HG03575 (cell line): ENCODE results near the gene SERPIND1.

Source experiments
- ATAC-seq: cut with Tn5 transposase; IDR thresholded peaks from one replicate; pipeline ENCODE4 v1.9.1; 2021; ENCODE audit not compliant: unreplicated experiment, insufficient number of reproducible peaks, low FRiP score; ENCODE audit errors: extremely low read depth

Gene SERPIND1

GRCh38 chr22:20786536-20786979 lies 12.6 kb downstream of the SERPIND1 start:
- no peak for ATAC-seq

- ATAC-seq: no peak
These were observed 13.3 kb downstream of the SERPIND1 start for GRCh38 chr22:20787223-20787622.

GRCh38 chr22:20787746-20788626 lies 14.1 kb downstream of the SERPIND1 start:
- ATAC-seq: no peak

- no peak for ATAC-seq
These were observed 14.9 kb downstream of the SERPIND1 start for GRCh38 chr22:20788627-20789344.

GRCh38 chr22:20792221-20792965 lies 18.5 kb downstream of the SERPIND1 start:
- ATAC-seq: no peak

GRCh38 chr22:20792966-20793728 lies 19.2 kb downstream of the SERPIND1 start:
- no peak for ATAC-seq

- no peak for ATAC-seq
These were observed 20.1 kb downstream of the SERPIND1 start for GRCh38 chr22:20793748-20794649.

GRCh38 chr22:20794650-20795413 lies 20.9 kb downstream of the SERPIND1 start:
- ATAC-seq: no peak

GRCh38 chr22:20796731-20797130 lies 22.8 kb downstream of the SERPIND1 start:
- no peak for ATAC-seq

- ATAC-seq: no peak
These were observed 24.3 kb downstream of the SERPIND1 start for GRCh38 chr22:20798218-20798617.

GRCh38 chr22:20798974-20799373 lies 25.1 kb downstream of the SERPIND1 start:
- no peak for ATAC-seq

GRCh38 chr22:20799449-20799848 lies 25.5 kb downstream of the SERPIND1 start:
- ATAC-seq: no peak

- no peak for ATAC-seq
These were observed 28.5 kb downstream of the SERPIND1 start for GRCh38 chr22:20802452-20802851.

- no peak for ATAC-seq
These were observed 29.1 kb downstream of the SERPIND1 start for GRCh38 chr22:20802922-20803553.

GRCh38 chr22:20803696-20804324 lies 29.9 kb downstream of the SERPIND1 start:
- no peak for ATAC-seq

- ATAC-seq: no peak
These were observed 30.7 kb downstream of the SERPIND1 start for GRCh38 chr22:20804650-20805049.
